Measurements from ENCODE around the gene RPSA.

DNA sequence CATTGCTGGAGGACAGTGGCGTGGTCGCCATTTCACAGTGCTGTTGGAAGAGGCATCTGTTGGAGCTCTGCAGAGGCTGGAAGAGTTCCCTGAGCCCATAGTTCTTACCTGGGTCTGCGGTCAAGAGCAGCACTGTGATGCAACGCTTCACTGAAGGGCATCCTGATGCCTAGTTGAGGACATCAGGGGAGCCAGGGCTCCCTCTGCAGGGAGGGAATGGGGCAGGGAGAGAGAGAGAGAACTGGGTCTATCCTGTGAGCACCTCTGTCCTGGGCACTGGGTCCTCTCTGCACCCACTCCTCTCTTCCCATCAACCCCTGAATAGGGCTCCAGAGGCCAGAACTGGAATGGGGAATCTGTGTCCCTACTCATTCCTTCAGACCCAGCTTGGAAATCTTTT, 37.0 kb downstream of the RPSA start:
- TF ChIP-seq POLR2A (IDR thresholded peaks at IDR 0.05; ENCODE audit: low read depth, low read length) (no peak), TAF1 (IDR thresholded peaks at IDR 0.05; ENCODE audit: low read depth, low read length) (no peak), POLR2AphosphoS5 (IDR thresholded peaks at IDR 0.05; ENCODE audit: low read depth, low read length) (no peak), SPI1 (IDR thresholded peaks at IDR 0.05; ENCODE audit: low read depth, low read length) (no peak), PAX5 (IDR thresholded peaks at IDR 0.05; ENCODE audit: insufficient read depth, low read length, severe bottlenecking) (no peak), POU2F2 (IDR thresholded peaks at IDR 0.05; ENCODE audit: low read depth, low read length) (no peak)
